Measurements from ENCODE around the gene DUSP22.

Gene DUSP22

DNA sequence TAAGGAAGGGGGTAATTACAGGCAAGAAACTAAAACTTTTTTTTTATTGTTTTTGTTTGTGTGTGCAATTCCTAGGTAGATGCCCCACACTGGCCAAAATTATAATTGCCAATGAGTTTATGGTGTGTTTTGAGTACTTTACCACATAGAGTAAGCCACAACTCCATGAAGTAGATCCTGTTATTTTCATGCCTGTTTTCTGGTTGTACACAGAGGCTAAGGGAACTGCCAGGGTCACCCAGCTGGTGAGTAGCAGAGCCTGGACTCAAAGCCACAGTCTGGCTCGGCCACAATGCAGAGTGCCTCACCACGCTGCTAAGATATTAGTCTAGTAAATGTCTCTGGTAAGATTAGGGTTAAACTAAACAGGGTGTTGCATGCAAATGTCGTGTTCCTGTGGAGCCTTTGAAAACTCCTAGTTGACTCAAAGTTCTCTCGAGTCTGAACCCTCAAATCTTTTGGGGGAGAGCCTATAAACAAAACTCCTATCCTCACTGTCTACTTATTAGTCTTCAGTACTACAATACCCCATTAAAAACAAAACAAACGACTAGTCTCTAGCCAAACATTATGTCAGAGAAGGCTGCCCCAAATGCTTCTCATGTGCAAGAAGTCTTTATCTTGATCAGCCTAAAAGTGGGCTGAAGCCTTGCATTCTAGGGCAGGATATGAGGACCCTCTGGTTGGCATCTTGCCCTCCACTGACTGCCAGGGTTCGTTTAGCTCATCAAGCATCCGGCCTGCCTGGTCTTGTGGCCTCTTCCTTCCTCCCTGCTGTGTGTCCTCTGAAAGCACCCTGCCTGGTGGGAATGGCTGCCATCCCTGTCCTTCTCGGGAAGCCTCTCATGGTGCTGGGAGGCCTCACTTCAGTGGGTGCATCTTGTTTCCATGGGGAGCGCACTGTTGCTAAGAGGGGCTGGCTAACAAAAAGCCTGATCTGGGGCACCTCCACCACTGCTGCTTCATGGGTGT is 4.2 kb downstream of the DUSP22 start:
- DNase-seq (ENCODE audit: insufficient read length, low spot score) (no peak), FAIRE-seq (peak; percentile 91)

- FAIRE-seq: peak; percentile 61
Measured at GRCh38 chr6:297571-298232, 5.4 kb downstream of the DUSP22 start.

DNA sequence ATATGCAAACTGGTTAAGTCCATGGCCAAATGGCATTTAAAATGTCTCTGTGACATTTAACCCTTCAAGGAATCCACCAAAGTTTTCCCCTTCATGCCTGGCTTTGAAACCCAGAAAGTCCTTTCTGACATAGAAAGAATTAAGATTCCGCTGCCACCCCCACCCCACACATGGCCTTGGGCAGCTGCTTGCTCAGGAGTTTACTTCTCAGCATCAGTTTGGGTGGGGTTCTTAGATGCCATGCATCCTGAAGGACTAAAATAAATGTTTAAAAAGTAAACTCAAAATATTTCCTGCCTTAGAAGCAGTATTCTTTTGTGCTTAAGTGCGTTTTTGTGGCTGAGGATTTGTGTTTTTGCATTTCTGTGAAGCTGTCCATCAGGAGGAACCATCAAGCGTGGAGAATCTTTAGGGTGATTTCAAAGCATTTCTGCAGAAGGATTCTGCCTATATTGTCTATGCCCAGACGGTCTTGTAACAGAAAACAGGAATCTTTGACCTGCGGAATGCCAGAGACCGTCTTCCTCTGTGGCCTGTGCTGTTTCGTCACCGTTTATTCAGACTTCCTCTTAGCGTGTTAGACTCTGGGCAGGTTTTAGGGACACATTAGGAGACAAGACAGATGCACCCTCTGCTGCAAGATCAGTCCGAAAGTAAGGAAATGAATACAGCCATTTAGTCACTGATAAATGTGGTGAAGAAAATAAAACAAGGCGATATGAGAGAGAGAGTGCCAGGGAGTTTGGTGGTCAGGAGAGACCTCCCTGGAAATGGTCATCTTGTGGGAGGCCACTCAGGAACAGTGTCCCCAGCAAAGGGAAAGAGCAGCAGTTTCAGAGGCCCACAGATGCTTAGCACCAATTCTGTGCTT is 6.2 kb downstream of the DUSP22 start:
- no peak for DNase-seq (ENCODE audit: insufficient read length, low spot score)
- peak; percentile 88 for FAIRE-seq

More at GRCh38 chr6:297571-298232, 5.4 kb downstream of the DUSP22 start:
- DNase-seq (ENCODE audit: insufficient read length, low spot score): no peak

DNA sequence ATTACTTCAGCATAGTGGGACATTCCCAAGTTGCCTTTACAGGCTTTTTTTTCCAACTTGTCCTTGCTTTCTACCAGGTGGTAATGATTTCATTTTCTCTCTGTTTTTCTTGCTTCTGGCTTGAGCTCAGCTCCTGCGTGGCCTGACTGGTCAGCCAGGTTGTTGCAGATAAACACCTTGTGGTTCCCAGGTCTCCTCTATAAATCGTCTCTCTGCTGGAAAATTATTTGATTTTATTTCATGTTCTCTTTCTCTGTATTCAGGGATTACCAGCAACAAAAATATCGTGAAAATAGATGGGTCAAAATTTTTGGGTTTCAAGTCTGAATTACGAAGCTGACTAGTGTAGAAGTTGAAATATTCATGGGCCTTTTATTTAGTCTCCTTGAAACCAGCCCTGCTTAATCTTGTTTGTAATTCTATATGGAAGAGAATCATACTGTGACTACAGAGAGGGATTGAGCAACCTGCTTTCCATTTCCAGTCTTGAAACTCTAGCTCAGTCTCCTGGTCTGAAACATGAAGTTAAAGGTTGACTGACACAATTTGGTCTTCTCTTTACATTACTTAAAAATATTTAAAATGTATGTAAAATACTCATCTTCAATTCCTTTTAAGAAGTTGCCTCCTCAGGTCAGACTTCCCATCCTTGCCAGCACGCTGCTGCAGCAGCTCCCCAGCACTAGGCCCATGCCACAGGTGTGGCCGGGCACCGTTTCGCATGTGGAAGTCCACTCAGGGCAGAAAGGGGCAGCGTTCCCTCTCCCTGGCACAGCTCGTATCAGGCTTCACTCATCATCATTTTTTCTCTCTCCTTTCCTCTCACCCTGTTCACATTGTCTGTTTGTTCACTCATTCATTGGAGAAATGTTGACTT is 7.1 kb downstream of the DUSP22 start:
- FAIRE-seq: peak; percentile 76

GRCh38 chr6:300026-300425 is 7.7 kb downstream of the DUSP22 start:
- DNase-seq (ENCODE audit: insufficient read length, low spot score) (no peak), FAIRE-seq (no peak)

More for the DNA sequence above, 7.1 kb downstream of the DUSP22 start:
- no peak for DNase-seq (ENCODE audit: insufficient read length, low spot score)

- FAIRE-seq: no peak
- no peak for DNase-seq (ENCODE audit: insufficient read length, low spot score)
Measured at GRCh38 chr6:300494-301198, 8.4 kb downstream of the DUSP22 start.

GRCh38 chr6:301526-301925 is 9.2 kb downstream of the DUSP22 start:
- DNase-seq (ENCODE audit: insufficient read length, low spot score) (no peak), FAIRE-seq (no peak)

GRCh38 chr6:301929-302705 is 9.8 kb downstream of the DUSP22 start:
- no peak for FAIRE-seq
- no peak for DNase-seq (ENCODE audit: insufficient read length, low spot score)

GRCh38 chr6:302760-303159 is 10.5 kb downstream of the DUSP22 start:
- no peak for FAIRE-seq

DNA sequence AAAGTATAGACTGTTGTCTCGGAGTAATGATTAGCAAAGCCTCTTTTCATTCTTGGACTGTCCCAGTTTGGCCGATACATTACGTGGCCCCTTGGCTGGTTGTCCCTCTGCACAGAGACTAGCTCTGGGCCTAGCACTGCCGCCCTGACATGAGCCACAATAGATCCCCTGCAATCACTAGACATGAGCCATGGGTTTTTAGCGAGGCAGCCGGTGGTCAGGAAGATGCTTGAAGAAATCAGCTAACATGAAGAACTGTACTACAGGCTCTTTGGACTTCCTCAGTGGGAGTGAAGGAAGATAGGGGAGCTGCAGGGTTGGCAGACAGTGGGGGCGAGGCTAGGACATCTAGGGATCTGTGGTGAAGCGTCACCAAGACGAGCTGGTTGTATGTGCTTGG is 11.0 kb downstream of the DUSP22 start:
- FAIRE-seq (no peak), DNase-seq (ENCODE audit: insufficient read length, low spot score) (no peak)

More at GRCh38 chr6:302760-303159, 10.5 kb downstream of the DUSP22 start:
- no peak for DNase-seq (ENCODE audit: insufficient read length, low spot score)

GRCh38 chr6:303948-304558 is 11.8 kb downstream of the DUSP22 start:
- FAIRE-seq (no peak), DNase-seq (ENCODE audit: insufficient read length, low spot score) (no peak)

DNA sequence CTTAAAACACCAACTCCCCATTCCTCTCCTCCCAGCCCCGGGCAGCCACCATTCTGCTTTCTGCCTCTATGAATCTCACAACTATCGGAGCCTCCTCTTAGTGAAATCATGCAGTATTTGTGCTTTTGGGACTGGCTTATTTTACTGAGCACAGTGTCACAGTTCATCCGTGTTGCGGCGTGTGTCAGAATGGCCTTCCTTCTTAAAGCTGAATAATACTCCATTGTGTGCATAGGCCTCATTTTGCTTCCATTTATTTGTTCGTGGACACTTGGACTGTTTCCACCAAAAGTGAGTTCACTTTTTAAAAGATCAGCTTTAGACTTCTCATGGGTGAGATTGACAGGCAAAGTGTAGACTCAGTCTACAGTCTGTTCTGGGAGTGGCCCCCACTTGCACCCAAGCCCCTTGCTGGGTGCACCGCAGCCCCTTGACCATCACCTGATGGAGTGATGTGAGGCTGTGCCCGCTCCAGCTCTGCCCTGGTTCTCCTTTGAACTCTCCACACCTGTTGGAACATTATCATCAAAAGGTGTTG is 12.6 kb downstream of the DUSP22 start:
- no peak for FAIRE-seq
- no peak for DNase-seq (ENCODE audit: insufficient read length, low spot score)

- FAIRE-seq: peak; percentile 100
- peak; percentile 89 for DNase-seq (ENCODE audit: insufficient read length, low spot score)
Measured at GRCh38 chr6:305371-306206, 13.3 kb downstream of the DUSP22 start.

- DNase-seq (ENCODE audit: insufficient read length, low spot score) (no peak), FAIRE-seq (no peak)
Measured at GRCh38 chr6:306641-307061, 14.4 kb downstream of the DUSP22 start.

DNA sequence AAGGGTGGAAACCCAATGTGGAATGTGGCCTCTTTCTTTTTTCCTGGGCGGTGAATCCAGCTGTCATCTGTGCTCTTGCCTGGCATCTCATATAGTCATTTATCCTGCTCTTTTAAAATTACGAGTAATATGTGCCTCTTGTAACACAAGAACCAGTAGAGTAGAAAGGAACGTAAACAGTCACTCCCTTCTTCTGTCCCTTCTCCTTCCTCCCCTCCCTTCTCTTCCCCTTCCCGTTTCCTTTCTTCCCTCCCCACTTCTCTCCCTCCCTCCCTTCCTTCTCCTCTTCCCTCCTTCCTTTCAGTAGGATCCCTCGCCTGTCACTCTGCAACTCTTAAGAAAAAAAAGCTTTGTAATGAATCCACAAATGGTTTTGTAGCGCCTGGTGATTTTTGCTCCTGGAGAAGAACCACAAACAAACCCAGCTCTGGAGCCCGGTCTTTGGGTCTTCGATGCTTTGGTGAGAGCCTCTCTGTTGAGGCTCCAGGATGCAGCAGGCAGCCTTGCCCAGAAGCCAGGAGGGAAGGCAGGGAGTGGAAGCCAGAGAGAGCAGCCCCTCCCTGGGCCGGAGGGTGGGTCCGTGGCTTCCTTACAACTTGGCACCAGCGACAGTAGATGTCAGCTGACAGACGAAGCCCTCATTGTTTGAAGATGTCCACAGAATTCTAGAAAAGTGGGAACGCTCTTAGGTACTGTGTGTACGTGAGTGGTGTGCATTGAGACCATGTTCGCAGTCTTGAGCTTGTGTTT is 15.0 kb downstream of the DUSP22 start:
- FAIRE-seq (peak; percentile 21), DNase-seq (ENCODE audit: insufficient read length, low spot score) (no peak)

GRCh38 chr6:307874-308273 is 15.6 kb downstream of the DUSP22 start:
- FAIRE-seq (no peak), DNase-seq (ENCODE audit: insufficient read length, low spot score) (no peak)

Data from GM19239 (cell line).